Measurements from ENCODE around the gene ADSS1.

GRCh38 chr14:104694991-104695659, 28.9 kb upstream of the ADSS1 start:
- no peak for TF ChIP-seq CTCF (IDR thresholded peaks at IDR 0.05)
- TF ChIP-seq ELF4 (CRISPR knock-in tag; IDR thresholded peaks at IDR 0.05; ENCODE audit: low read depth) = no peak
- no peak for TF ChIP-seq JUN (CRISPR knock-in tag; IDR thresholded peaks at IDR 0.05)
